Keratinocyte (primary cell): ENCODE data around the gene ADGRL3.

Experiments
- CTCF ChIP-seq, 3 experiments: IDR thresholded peaks in 1 of 3; conservative IDR thresholded peaks in 1 of 3; optimal IDR thresholded peaks in 1 of 3; 2 replicates in 2 of 3; 3 replicates in 1 of 3; pipeline versions ENCODE3 to v1.5.1; 2011; ENCODE audit warnings: low read length in 3 of 3, mild to moderate bottlenecking in 3 of 3, moderate library complexity in 2 of 3, control low read depth in 1 of 3, inconsistent platforms in 1 of 3; ENCODE audit not compliant: insufficient read depth in 2 of 3; ENCODE audit errors: extremely low read depth in 1 of 3
- EZH2 ChIP-seq: IDR thresholded peaks from one replicate; pipeline ENCODE4 v1.6.1; 2012; ENCODE audit warnings: inconsistent platforms, mild to moderate bottlenecking, low read length, moderate library complexity

GRCh38 chr4:61933527-61933926 is 733.4 kb downstream of the ADGRL3 start:
- TF ChIP-seq CTCF (optimal IDR thresholded peaks at IDR 0.05 in 1 of 3, IDR thresholded peaks at IDR 0.05 in 1 of 3, conservative IDR thresholded peaks at IDR 0.05 in 1 of 3; ENCODE audit: extremely low read depth in 1 of 3, insufficient read depth in 2 of 3, low read length in 3 of 3) (no peak), EZH2 (no peak)
